ENCODE data around the gene CTNNBL1.
"Not testable (repeated sequence)": the region's sequence is repeated elsewhere in the genome, so short reads cannot be mapped to it uniquely, and the experiment has no call there.

CTNNBL1 gene

GRCh38 chr20:37701676-37702075 is 7.8 kb downstream of the CTNNBL1 start:
- H3K4me2 ChIP-seq: peak overlapping the region in 7 of 11 experiments; percentile 1 to 47 (median 35); a peak in 12 of 22 replicates

DNA sequence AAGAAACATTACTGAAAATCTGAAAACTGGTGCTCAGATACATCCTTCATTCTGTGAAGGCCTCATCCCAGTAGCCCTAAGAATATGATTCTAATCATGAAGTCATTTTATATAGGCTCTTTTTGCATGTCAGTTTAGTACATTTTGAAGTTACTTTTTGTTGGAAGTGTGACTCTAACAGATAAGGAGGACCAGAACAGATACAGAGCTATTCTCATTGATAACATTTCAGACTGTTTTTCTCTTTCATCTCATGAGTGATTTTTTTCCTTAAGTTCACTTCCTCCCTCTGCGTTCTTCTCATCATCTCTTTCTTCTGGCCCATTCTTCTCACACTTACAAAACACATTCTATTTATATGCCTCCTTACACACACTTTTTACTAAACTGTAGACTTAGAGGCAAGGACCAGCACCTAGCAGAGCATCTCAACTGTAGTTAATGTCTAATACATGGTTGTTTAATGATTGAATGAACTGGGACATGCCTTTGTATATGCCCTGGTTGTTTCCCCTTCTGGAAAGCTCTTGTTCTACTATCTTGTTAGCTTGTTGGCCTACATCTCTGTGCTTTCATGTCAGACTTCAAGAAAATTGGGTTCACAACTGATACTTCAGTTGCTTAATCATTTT is 8.7 kb downstream of the CTNNBL1 start:
- Histone ChIP-seq H3K27me3 (no peaks in the 10 kb centered on the region), H3K27ac (peak overlapping the region in 10 of 11 experiments; percentile 54 to 79 (median 68); a peak in 20 of 22 replicates), H3K9ac (peak overlapping the region in 3 of 11 experiments; percentile 0 to 36 (median 27); a peak in 4 of 22 replicates), H3K36me3 (peaks cover 30 to 83% (median 58%) of the 10 kb centered on the region in 11 experiments), H3K4me2 (peak overlapping the region in 6 of 11 experiments; percentile 1 to 36 (median 20); a peak in 6 of 22 replicates), H4K20me1 (peaks cover 0 to 83% (median 14%) of the 10 kb centered on the region in 11 experiments; a peak in 9 of 22 replicates), H3K4me1 (peaks cover 0 to 63% (median 22%) of the 10 kb centered on the region in 10 experiments; a peak in 16 of 20 replicates), H3K9me3 (replicated peaks in 1 of 11) (peaks cover 32 to 66% (median 45%) of the 10 kb centered on the region in 11 experiments), H3K4me3 (no peak overlapping the region)
- TF ChIP-seq Cebpa-rat (IDR thresholded peaks at IDR 0.05): no peak

More at GRCh38 chr20:37701676-37702075, 7.8 kb downstream of the CTNNBL1 start:
- peaks cover 0 to 72% (median 24%) of the 10 kb centered on the region in 10 experiments; a peak in 16 of 20 replicates for H3K4me1 ChIP-seq
- not testable (repeated sequence) for H3K27me3 ChIP-seq, H3K4me3 ChIP-seq
- peaks cover 0 to 86% (median 13%) of the 10 kb centered on the region in 11 experiments; a peak in 9 of 22 replicates for H4K20me1 ChIP-seq
- TF ChIP-seq Cebpa-rat (IDR thresholded peaks at IDR 0.05): peak in 10 of 11 experiments; percentile 5 to 88 (median 70); a peak in 12 of 22 replicates
- H3K9me3 ChIP-seq (replicated peaks in 1 of 11): peaks cover 24 to 58% (median 36%) of the 10 kb centered on the region in 11 experiments
- H3K36me3 ChIP-seq: peaks cover 30 to 74% (median 55%) of the 10 kb centered on the region in 11 experiments
- H3K27ac ChIP-seq: peak overlapping the region in 10 of 11 experiments; percentile 54 to 81 (median 69); a peak in 20 of 22 replicates
- peak overlapping the region in 4 of 11 experiments; percentile 27 to 45 (median 42); a peak in 6 of 22 replicates for H3K9ac ChIP-seq

DNA sequence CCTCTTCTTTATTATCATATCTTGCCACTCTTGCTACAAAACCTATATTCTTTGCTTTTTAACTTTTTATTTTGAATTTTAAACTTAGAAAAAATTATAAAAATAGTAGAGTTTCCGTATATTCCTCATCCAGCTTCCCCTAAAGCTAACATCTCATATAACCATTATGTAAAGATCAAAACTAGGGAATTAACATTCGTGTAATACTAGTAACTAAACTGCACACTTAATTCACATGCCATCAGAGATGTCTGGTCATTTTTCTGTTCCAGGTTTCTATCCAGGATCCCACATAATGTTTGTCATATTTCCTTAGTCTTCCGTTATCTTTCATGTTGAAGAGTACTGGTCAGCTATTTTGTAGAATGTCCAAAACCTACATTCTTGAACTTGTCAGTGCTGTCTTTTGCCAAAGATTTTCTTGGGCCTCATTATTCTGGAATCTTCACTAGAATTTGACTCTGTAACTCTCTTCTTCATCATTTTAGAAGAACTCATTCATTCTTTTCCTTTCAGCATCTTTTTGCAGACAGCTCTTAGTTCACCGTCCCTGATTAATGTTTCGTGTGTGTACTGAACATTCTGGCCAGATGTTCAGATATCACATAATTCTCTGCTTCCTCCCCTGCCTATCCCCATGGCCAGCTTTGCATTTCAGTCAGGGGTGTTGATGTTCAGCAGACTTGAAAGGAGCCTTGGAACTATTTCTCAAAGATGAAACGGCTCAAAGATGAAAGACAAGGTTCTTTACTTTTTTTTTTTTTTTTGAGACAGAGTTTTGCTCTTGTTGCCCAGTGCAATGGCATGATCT is 9.4 kb downstream of the CTNNBL1 start:
- peaks cover 0 to 83% (median 16%) of the 10 kb centered on the region in 11 experiments; a peak in 10 of 22 replicates for H4K20me1 ChIP-seq
- TF ChIP-seq Cebpa-rat (IDR thresholded peaks at IDR 0.05): no peak

GRCh38 chr20:37704955-37705354 is 11.1 kb downstream of the CTNNBL1 start:
- Histone ChIP-seq H3K4me1 (peaks cover 0 to 39% (median 20%) of the 10 kb centered on the region in 10 experiments; a peak in 16 of 20 replicates), H3K36me3 (peaks cover 46 to 85% (median 60%) of the 10 kb centered on the region in 11 experiments), H3K27ac (peak overlapping the region in 1 of 11 experiments; percentile 79; a peak in 1 of 22 replicates), H4K20me1 (peaks cover 0 to 83% (median 12%) of the 10 kb centered on the region in 11 experiments; a peak in 12 of 22 replicates), H3K27me3 (no peaks in the 10 kb centered on the region), H3K9ac (no peak overlapping the region), H3K9me3 (replicated peaks in 1 of 11) (peaks cover 42 to 77% (median 55%) of the 10 kb centered on the region in 11 experiments), H3K4me3 (no peak overlapping the region), H3K4me2 (no peak overlapping the region)
- TF ChIP-seq Cebpa-rat (IDR thresholded peaks at IDR 0.05): no peak

More for the DNA sequence above, 9.4 kb downstream of the CTNNBL1 start:
- peaks cover 0 to 56% (median 20%) of the 10 kb centered on the region in 10 experiments; a peak in 16 of 20 replicates for H3K4me1 ChIP-seq
- no peak overlapping the region for H3K4me3 ChIP-seq
- peak overlapping the region in 3 of 11 experiments; percentile 15 to 36 (median 35); a peak in 2 of 22 replicates for H3K4me2 ChIP-seq
- no peaks in the 10 kb centered on the region for H3K27me3 ChIP-seq
- H3K36me3 ChIP-seq: peaks cover 32 to 84% (median 58%) of the 10 kb centered on the region in 11 experiments
- peaks cover 39 to 73% (median 49%) of the 10 kb centered on the region in 11 experiments for H3K9me3 ChIP-seq (replicated peaks in 1 of 11)
- H3K9ac ChIP-seq: peak overlapping the region in 2 of 11 experiments; percentile 0 to 27; a peak in 1 of 22 replicates
- H3K27ac ChIP-seq: peak overlapping the region in 10 of 11 experiments; percentile 54 to 79 (median 68); a peak in 13 of 22 replicates

GRCh38 chr20:37706298-37706697 is 12.5 kb downstream of the CTNNBL1 start:
- peaks cover 56 to 85% (median 67%) of the 10 kb centered on the region in 11 experiments for H3K36me3 ChIP-seq
- no peaks in the 10 kb centered on the region for H3K27me3 ChIP-seq
- H3K4me2 ChIP-seq: no peak overlapping the region
- no peak for TF ChIP-seq Cebpa-rat (IDR thresholded peaks at IDR 0.05)
- H3K9ac ChIP-seq: no peak overlapping the region
- peaks cover 0 to 87% (median 24%) of the 10 kb centered on the region in 11 experiments; a peak in 14 of 22 replicates for H4K20me1 ChIP-seq
- H3K4me1 ChIP-seq: peaks cover 0 to 25% (median 15%) of the 10 kb centered on the region in 10 experiments; a peak in 16 of 20 replicates
- H3K4me3 ChIP-seq: no peak overlapping the region
- H3K9me3 ChIP-seq (replicated peaks in 1 of 11): peaks cover 42 to 70% (median 51%) of the 10 kb centered on the region in 11 experiments
- no peak overlapping the region for H3K27ac ChIP-seq

DNA sequence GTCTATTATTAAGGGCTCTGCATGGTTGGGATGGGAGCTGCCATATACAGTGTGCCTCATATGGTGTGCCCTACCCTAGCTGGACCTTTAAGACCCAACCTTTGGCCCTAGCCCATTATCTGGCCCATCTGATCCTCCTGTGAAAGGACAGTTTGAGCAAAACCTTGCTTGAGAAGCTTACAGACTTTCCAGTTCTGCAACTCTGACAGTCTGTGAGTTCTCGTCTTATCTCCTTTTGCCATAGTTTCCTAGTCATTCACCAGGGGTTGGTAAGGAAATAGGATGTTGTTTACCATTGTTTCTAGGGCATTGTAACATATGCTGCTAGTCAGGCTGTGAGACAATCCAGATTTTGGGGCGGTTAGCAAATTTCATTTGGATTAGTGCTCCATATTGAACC is 17.2 kb downstream of the CTNNBL1 start:
- no peak overlapping the region for H3K4me3 ChIP-seq
- no peak for TF ChIP-seq Cebpa-rat (IDR thresholded peaks at IDR 0.05)
- peaks cover 38 to 94% (median 62%) of the 10 kb centered on the region in 11 experiments for H3K36me3 ChIP-seq
- H3K9ac ChIP-seq: no peak overlapping the region
- peaks cover 11 to 20% (median 13%) of the 10 kb centered on the region in 10 experiments; a peak in 18 of 20 replicates for H3K4me1 ChIP-seq
- no peak overlapping the region for H3K27ac ChIP-seq
- H4K20me1 ChIP-seq: peaks cover 8 to 93% (median 37%) of the 10 kb centered on the region in 11 experiments; a peak in 15 of 22 replicates
- no peaks in the 10 kb centered on the region for H3K27me3 ChIP-seq
- H3K9me3 ChIP-seq (replicated peaks in 1 of 11): peaks cover 13 to 41% (median 25%) of the 10 kb centered on the region in 11 experiments
- no peak overlapping the region for H3K4me2 ChIP-seq

- no peaks in the 10 kb centered on the region for H3K27me3 ChIP-seq
- H3K4me3 ChIP-seq: no peak overlapping the region
- peaks cover 8 to 99% (median 37%) of the 10 kb centered on the region in 11 experiments; a peak in 15 of 22 replicates for H4K20me1 ChIP-seq
- no peak for TF ChIP-seq Cebpa-rat (IDR thresholded peaks at IDR 0.05)
- peaks cover 37 to 94% (median 60%) of the 10 kb centered on the region in 11 experiments for H3K36me3 ChIP-seq
- H3K4me2 ChIP-seq: no peak overlapping the region
- peaks cover 3 to 36% (median 18%) of the 10 kb centered on the region in 11 experiments; a peak in 21 of 22 replicates for H3K9me3 ChIP-seq (replicated peaks in 1 of 11)
- no peak overlapping the region for H3K9ac ChIP-seq
- no peak overlapping the region; a peak in 1 of 22 replicates for H3K27ac ChIP-seq
- H3K4me1 ChIP-seq: peaks cover 11 to 20% (median 13%) of the 10 kb centered on the region in 10 experiments; a peak in 18 of 20 replicates
Observed at GRCh38 chr20:37711994-37712964, 18.4 kb downstream of the CTNNBL1 start.
